ENCODE measurements around the gene C16orf46. TPM values are rescaled to one million over a fixed set of nuclear protein-coding genes. Genes with fewer than 3 reads are reported as not detected.

Gene C16orf46
- total and polyA plus RNA-seq, 2 donors (not counting 3 experiments of a cell fraction or from before 2014, with no cell fraction given): 0.26 TPM; not detected in 1

DNA sequence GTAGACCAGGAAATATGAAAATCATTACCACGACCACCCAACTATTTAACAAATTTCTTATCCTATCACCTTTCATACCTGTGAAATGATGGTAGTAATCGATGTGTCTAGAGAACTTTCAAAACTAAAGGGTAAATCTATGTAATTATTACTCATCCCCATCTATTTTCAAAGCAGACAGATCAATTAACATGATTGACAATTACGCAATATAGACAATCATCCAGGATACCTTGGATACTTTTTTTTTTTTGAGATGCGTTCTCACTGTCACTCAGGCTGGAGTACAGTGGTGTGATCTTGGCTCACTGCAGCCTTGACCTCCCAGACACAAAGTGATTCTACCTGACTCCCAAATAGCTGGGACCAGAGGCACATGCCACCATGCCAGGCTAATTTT, 4.0 kb upstream of the C16orf46 start:
- DNase-seq (ENCODE audit: low read depth, low spot score): no peak
- Histone ChIP-seq H3K9ac (replicated peaks; ENCODE audit: extremely low read depth, insufficient read depth, low read length) (no peak overlapping the region), H3K27ac (ENCODE audit: insufficient read depth, low read depth, low read length) (no peak overlapping the region), H3K4me2 (ENCODE audit: insufficient read depth, low read length) (no peak overlapping the region), H2AFZ (ENCODE audit: low read depth, low read length) (no peak overlapping the region), H3K4me1 (ENCODE audit: control insufficient read depth, extremely low read depth, insufficient read depth, low read length) (peaks cover 7% of the 10 kb centered on the region), H3K27me3 (ENCODE audit: control insufficient read depth in 2 of 2, insufficient read depth in 2 of 2, low read length in 2 of 2) (no peaks in the 10 kb centered on the region), H3K9me3 (replicated peaks; ENCODE audit: control insufficient read depth, insufficient read depth, low read length) (no peaks in the 10 kb centered on the region), H3K4me3 (replicated peaks in 1 of 3; ENCODE audit: insufficient read depth in 1 of 3, low read depth in 1 of 3, low read length in 3 of 3) (no peak overlapping the region), H3K9me1 (replicated peaks; ENCODE audit: control insufficient read depth, extremely low read depth, insufficient read depth, low read length) (no peaks in the 10 kb centered on the region), H3K79me2 (ENCODE audit: control insufficient read depth, insufficient read depth, low read length) (no peaks in the 10 kb centered on the region), H3K36me3 (ENCODE audit: control insufficient read depth in 2 of 2, extremely low read depth in 1 of 2, insufficient read depth in 2 of 2, low read length in 2 of 2) (no peaks in the 10 kb centered on the region), H4K20me1 (replicated peaks; ENCODE audit: control insufficient read depth, extremely low read depth, insufficient read depth, low read length) (no peaks in the 10 kb centered on the region)
- dilution Hi-C loops (cut with MboI; ENCODE audit: extremely low pct_ligation_motif_present, low sequenced_read_pairs): no loop called here
- BruUV-seq (replicated peaks): no TSS peak
- intact Hi-C loops (cut with micrococcal nuclease): no loop called here
- POLR2A ChIA-PET: no interaction called here
- CTCF ChIA-PET: no interaction called here
- no peak for FAIRE-seq
- TF ChIP-seq EZH2 (IDR thresholded peaks at IDR 0.05; ENCODE audit: borderline replicate concordance, low read depth, low read length, severe bottlenecking) (no peak), POLR2A (IDR thresholded peaks at IDR 0.05; ENCODE audit: low read depth, low read length) (no peak), GATA2 (IDR thresholded peaks at IDR 0.05; ENCODE audit: insufficient read depth, insufficient read length, low read depth, low read length) (no peak)

DNA sequence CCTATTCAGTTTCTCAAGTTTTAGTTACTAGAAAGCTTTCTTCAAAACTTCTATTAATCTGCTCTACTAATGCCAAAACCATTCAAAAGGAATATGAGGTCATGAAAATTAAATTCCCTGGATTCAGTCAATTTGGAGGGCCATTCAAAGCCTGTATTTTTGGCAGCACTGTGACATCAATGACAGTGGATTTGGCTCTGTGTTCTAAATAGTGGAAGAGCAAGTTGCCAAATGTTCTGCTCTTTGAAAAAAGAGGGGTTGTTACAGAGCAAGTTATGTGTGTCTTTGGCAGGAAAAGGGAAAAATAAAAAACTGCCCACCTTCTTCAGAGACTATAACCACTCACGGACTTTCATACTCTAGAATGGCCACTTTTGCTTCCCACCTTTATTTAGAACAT, 3.2 kb upstream of the C16orf46 start:
- no peaks in the 10 kb centered on the region for H3K9me3 ChIP-seq (replicated peaks; ENCODE audit: control insufficient read depth, insufficient read depth, low read length)
- no peak for TF ChIP-seq MYC (IDR thresholded peaks at IDR 0.05; ENCODE audit: low read depth, low read length)
- TF ChIP-seq, protein P1, sequence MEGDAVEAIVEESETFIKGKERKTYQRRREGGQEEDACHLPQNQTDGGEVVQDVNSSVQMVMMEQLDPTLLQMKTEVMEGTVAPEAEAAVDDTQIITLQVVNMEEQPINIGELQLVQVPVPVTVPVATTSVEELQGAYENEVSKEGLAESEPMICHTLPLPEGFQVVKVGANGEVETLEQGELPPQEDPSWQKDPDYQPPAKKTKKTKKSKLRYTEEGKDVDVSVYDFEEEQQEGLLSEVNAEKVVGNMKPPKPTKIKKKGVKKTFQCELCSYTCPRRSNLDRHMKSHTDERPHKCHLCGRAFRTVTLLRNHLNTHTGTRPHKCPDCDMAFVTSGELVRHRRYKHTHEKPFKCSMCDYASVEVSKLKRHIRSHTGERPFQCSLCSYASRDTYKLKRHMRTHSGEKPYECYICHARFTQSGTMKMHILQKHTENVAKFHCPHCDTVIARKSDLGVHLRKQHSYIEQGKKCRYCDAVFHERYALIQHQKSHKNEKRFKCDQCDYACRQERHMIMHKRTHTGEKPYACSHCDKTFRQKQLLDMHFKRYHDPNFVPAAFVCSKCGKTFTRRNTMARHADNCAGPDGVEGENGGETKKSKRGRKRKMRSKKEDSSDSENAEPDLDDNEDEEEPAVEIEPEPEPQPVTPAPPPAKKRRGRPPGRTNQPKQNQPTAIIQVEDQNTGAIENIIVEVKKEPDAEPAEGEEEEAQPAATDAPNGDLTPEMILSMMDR (IDR thresholded peaks at IDR 0.05; ENCODE audit: extremely low read depth in 1 of 2, insufficient read depth in 1 of 2, low read depth in 1 of 2, low read length in 2 of 2): no peak
- TF ChIP-seq JUN (IDR thresholded peaks at IDR 0.05; ENCODE audit: borderline replicate concordance, insufficient read depth, insufficient read length, low read depth): no peak
- TF ChIP-seq POLR2AphosphoS5 (IDR thresholded peaks at IDR 0.05; ENCODE audit: insufficient read depth, low read depth, low read length): no peak
- TF ChIP-seq EZH2 (IDR thresholded peaks at IDR 0.05; ENCODE audit: borderline replicate concordance, low read depth, low read length, severe bottlenecking): no peak
- TF ChIP-seq, protein P2, sequence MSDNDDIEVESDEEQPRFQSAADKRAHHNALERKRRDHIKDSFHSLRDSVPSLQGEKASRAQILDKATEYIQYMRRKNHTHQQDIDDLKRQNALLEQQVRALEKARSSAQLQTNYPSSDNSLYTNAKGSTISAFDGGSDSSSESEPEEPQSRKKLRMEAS (IDR thresholded peaks at IDR 0.05; ENCODE audit: insufficient read depth, insufficient read length): no peak
- TF ChIP-seq FOS (IDR thresholded peaks at IDR 0.05; ENCODE audit: borderline replicate concordance, insufficient read depth, low read length): no peak
- TF ChIP-seq POLR2A (IDR thresholded peaks at IDR 0.05; ENCODE audit: low read depth, low read length): no peak
- no peak for TF ChIP-seq GATA2 (IDR thresholded peaks at IDR 0.05; ENCODE audit: insufficient read depth, insufficient read length, low read depth, low read length)
- intact Hi-C loops (cut with micrococcal nuclease) (no loop called here), dilution Hi-C loops (cut with MboI; ENCODE audit: extremely low pct_ligation_motif_present, low sequenced_read_pairs) (no loop called here)
- H3K4me3 ChIP-seq (replicated peaks in 1 of 3; ENCODE audit: insufficient read depth in 1 of 3, low read depth in 1 of 3, low read length in 3 of 3): no peak overlapping the region
- peaks cover 7% of the 10 kb centered on the region for H3K4me1 ChIP-seq (ENCODE audit: control insufficient read depth, extremely low read depth, insufficient read depth, low read length)
- H3K9me1 ChIP-seq (replicated peaks; ENCODE audit: control insufficient read depth, extremely low read depth, insufficient read depth, low read length): no peaks in the 10 kb centered on the region
- no peaks in the 10 kb centered on the region for H3K27me3 ChIP-seq (ENCODE audit: control insufficient read depth in 2 of 2, insufficient read depth in 2 of 2, low read length in 2 of 2)
- ChIA-PET CTCF (no interaction called here), POLR2A (no interaction called here)
- H3K9ac ChIP-seq (replicated peaks; ENCODE audit: extremely low read depth, insufficient read depth, low read length): no peak overlapping the region
- H3K36me3 ChIP-seq (ENCODE audit: control insufficient read depth in 2 of 2, extremely low read depth in 1 of 2, insufficient read depth in 2 of 2, low read length in 2 of 2): no peaks in the 10 kb centered on the region
- H3K79me2 ChIP-seq (ENCODE audit: control insufficient read depth, insufficient read depth, low read length): no peaks in the 10 kb centered on the region
- H2AFZ ChIP-seq (ENCODE audit: low read depth, low read length): no peak overlapping the region
- no TSS peak for BruUV-seq (replicated peaks)
- H3K27ac ChIP-seq (ENCODE audit: insufficient read depth, low read depth, low read length): no peak overlapping the region
- no peak overlapping the region for H3K4me2 ChIP-seq (ENCODE audit: insufficient read depth, low read length)
- no peak for FAIRE-seq
- no peaks in the 10 kb centered on the region for H4K20me1 ChIP-seq (replicated peaks; ENCODE audit: control insufficient read depth, extremely low read depth, insufficient read depth, low read length)
- no peak for DNase-seq (ENCODE audit: low read depth, low spot score)

All from endothelial cell of umbilical vein (primary cell).